Astrocyte (in vitro differentiated cells and primary cell): Measurements from ENCODE around the gene CDK15. TPM values are rescaled to one million over a fixed set of nuclear protein-coding genes. Genes with fewer than 3 reads are reported as not detected.

Experiments used
- DNase-seq: peaks from one replicate; pipeline ENCODE4 v3.0.0-alpha.2; 2010; ENCODE audit warnings: low read depth
- FAIRE-seq: peaks from 2 replicates; lab custom pipeline; 2011; peaks lifted over from hg19 to GRCh38; lab: Jason Lieb, UNC
- H2AFZ ChIP-seq: 2 replicates; pipeline ENCODE4 v1.6.0; 2012; ENCODE audit warnings: low read depth, low read length, inconsistent platforms
- H3K27ac ChIP-seq: 2 replicates; pipeline ENCODE4 v1.5.1; 2011; ENCODE audit warnings: low read depth, low read length, inconsistent platforms
- H3K27me3 ChIP-seq: 2 replicates; pipeline ENCODE4 v1.6.0; 2011; ENCODE audit warnings: low read length, inconsistent platforms; ENCODE audit not compliant: insufficient read depth
- H3K36me3 ChIP-seq: 2 replicates; pipeline ENCODE4 v1.5.1; 2011; ENCODE audit warnings: low read length, inconsistent platforms; ENCODE audit not compliant: insufficient read depth
- H3K4me1 ChIP-seq: 2 replicates; pipeline ENCODE4 v1.5.1; 2011; ENCODE audit warnings: low read length, inconsistent platforms; ENCODE audit not compliant: insufficient read depth
- H3K4me2 ChIP-seq: 2 replicates; pipeline ENCODE4 v1.6.0; 2012; ENCODE audit warnings: low read length, inconsistent platforms
- H3K4me3 ChIP-seq: 2 replicates; pipeline ENCODE4 v1.5.1; 2011; ENCODE audit warnings: low read depth, mild to moderate bottlenecking, low read length, inconsistent platforms; ENCODE audit not compliant: insufficient read depth
- H3K79me2 ChIP-seq: 2 replicates; pipeline ENCODE4 v1.6.0; 2012; ENCODE audit warnings: mild to moderate bottlenecking, low read length, inconsistent platforms; ENCODE audit not compliant: insufficient read depth
- H3K9ac ChIP-seq: 2 replicates; pipeline ENCODE4 v1.6.0; 2012; ENCODE audit warnings: mild to moderate bottlenecking, low read length, inconsistent platforms
- H3K9me3 ChIP-seq: 2 replicates; pipeline ENCODE4 v1.5.1; 2012; ENCODE audit warnings: low read depth, mild to moderate bottlenecking, low read length, inconsistent platforms; ENCODE audit not compliant: insufficient read depth
- H4K20me1 ChIP-seq: 2 replicates; pipeline ENCODE4 v1.6.0; 2012; ENCODE audit warnings: low read length, inconsistent platforms; ENCODE audit not compliant: insufficient read depth
- H3K27ac Mint-ChIP-seq: one replicate; pipeline ENCODE4 v1.8.0; 2021; ENCODE audit warnings: mild to moderate bottlenecking, mixed read lengths; ENCODE audit not compliant: unreplicated experiment
- H3K27me3 Mint-ChIP-seq: one replicate; pipeline ENCODE4 v1.8.0; 2021; ENCODE audit warnings: low read depth, mixed read lengths; ENCODE audit not compliant: unreplicated experiment
- H3K36me3 Mint-ChIP-seq: one replicate; pipeline ENCODE4 v1.8.0; 2021; ENCODE audit warnings: low read depth, mixed read lengths; ENCODE audit not compliant: unreplicated experiment
- H3K4me1 Mint-ChIP-seq: one replicate; pipeline ENCODE4 v1.8.0; 2021; ENCODE audit warnings: low read depth, mixed read lengths; ENCODE audit not compliant: unreplicated experiment
- H3K4me3 Mint-ChIP-seq: one replicate; pipeline ENCODE4 v1.8.0; 2021; ENCODE audit warnings: mild to moderate bottlenecking, moderate library complexity, mixed read lengths; ENCODE audit not compliant: unreplicated experiment
- H3K9me3 Mint-ChIP-seq: one replicate; pipeline ENCODE4 v1.8.0; 2021; ENCODE audit warnings: mild to moderate bottlenecking, mixed read lengths; ENCODE audit not compliant: unreplicated experiment
- EZH2 ChIP-seq: IDR thresholded peaks from 2 replicates; pipeline ENCODE4 v1.6.1; 2012; ENCODE audit warnings: mild to moderate bottlenecking, low read length, inconsistent platforms; ENCODE audit not compliant: insufficient read depth
- total RNA-seq: library from RNA; stranded (reverse); gene quantifications from 2 replicates; pipeline ENCODE4 v1.2.1, GENCODE V29; 2021
- TF ChIP-seq, protein P1 (sequence below): IDR thresholded peaks from 2 replicates; pipeline ENCODE4 v1.5.1; 2011; ENCODE audit warnings: low read depth, mild to moderate bottlenecking, inconsistent platforms, low read length, moderate library complexity; ENCODE audit not compliant: insufficient read depth

CDK15 gene
- total RNA-seq, 1 donor from 2014 or later, result 6.6 TPM

- H3K27ac ChIP-seq, result peak overlapping the region; percentile 73
Measured at GRCh38 chr2:201831469-201831868, 25.1 kb downstream of the CDK15 start.

DNA sequence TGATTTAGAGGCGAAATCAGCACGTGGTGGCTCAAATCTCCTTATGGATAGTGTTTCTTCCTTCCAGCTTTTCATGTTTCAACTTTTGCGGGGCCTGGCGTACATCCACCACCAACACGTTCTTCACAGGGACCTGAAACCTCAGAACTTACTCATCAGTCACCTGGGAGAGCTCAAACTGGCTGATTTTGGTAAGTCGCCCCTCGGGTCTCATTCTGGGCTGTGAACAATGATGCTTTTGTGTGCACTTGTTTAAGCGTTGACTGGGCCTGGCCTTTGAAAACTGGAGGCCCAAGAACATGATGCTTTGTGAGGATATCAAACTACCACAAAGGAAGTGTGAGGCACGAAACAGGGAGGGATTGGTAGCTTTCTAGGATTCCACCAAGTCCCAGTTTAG, 27.4 kb downstream of the CDK15 start:
- Histone ChIP-seq H3K4me2 (no peak overlapping the region), H3K9me3 (no peaks in the 10 kb centered on the region), H2AFZ (peak overlapping the region; percentile 0), H3K27me3 (no peaks in the 10 kb centered on the region), H3K79me2 (no peaks in the 10 kb centered on the region), H3K4me1 (peaks cover 20% of the 10 kb centered on the region), H3K9ac (no peak overlapping the region), H3K4me3 (no peak overlapping the region), H3K36me3 (no peaks in the 10 kb centered on the region), H4K20me1 (no peaks in the 10 kb centered on the region), H3K27ac (no peak overlapping the region)
- peaks cover 46% of the 10 kb centered on the region for H3K4me1 Mint-ChIP-seq
- peak overlapping the region; percentile 75 for H3K27ac Mint-ChIP-seq
- no peaks in the 10 kb centered on the region for H3K27me3 Mint-ChIP-seq
- DNase-seq (peak; percentile 43), FAIRE-seq (no peak)
- no peaks in the 10 kb centered on the region for H3K9me3 Mint-ChIP-seq
- TF ChIP-seq EZH2, result no peak
- TF ChIP-seq, protein P1, sequence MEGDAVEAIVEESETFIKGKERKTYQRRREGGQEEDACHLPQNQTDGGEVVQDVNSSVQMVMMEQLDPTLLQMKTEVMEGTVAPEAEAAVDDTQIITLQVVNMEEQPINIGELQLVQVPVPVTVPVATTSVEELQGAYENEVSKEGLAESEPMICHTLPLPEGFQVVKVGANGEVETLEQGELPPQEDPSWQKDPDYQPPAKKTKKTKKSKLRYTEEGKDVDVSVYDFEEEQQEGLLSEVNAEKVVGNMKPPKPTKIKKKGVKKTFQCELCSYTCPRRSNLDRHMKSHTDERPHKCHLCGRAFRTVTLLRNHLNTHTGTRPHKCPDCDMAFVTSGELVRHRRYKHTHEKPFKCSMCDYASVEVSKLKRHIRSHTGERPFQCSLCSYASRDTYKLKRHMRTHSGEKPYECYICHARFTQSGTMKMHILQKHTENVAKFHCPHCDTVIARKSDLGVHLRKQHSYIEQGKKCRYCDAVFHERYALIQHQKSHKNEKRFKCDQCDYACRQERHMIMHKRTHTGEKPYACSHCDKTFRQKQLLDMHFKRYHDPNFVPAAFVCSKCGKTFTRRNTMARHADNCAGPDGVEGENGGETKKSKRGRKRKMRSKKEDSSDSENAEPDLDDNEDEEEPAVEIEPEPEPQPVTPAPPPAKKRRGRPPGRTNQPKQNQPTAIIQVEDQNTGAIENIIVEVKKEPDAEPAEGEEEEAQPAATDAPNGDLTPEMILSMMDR, result no peak
- H3K36me3 Mint-ChIP-seq, result peaks cover 4% of the 10 kb centered on the region
- no peak overlapping the region for H3K4me3 Mint-ChIP-seq

More at GRCh38 chr2:201831469-201831868, 25.1 kb downstream of the CDK15 start:
- Histone ChIP-seq H3K27me3 (no peaks in the 10 kb centered on the region), H4K20me1 (no peaks in the 10 kb centered on the region), H2AFZ (no peak overlapping the region), H3K9me3 (no peaks in the 10 kb centered on the region), H3K4me2 (peak overlapping the region; percentile 70), H3K4me3 (peak overlapping the region; percentile 3), H3K4me1 (peaks cover 23% of the 10 kb centered on the region), H3K9ac (peak overlapping the region; percentile 35), H3K36me3 (no peaks in the 10 kb centered on the region), H3K79me2 (no peaks in the 10 kb centered on the region)
- H3K27me3 Mint-ChIP-seq, result no peaks in the 10 kb centered on the region
- peak overlapping the region; percentile 86 for H3K27ac Mint-ChIP-seq
- H3K36me3 Mint-ChIP-seq, result peaks cover 4% of the 10 kb centered on the region
- TF ChIP-seq EZH2, result no peak
- TF ChIP-seq, protein P1, result no peak
- H3K4me1 Mint-ChIP-seq, result peaks cover 50% of the 10 kb centered on the region
- FAIRE-seq (peak; percentile 98), DNase-seq (peak; percentile 100)
- H3K4me3 Mint-ChIP-seq, result peak overlapping the region; percentile 36
- H3K9me3 Mint-ChIP-seq, result no peaks in the 10 kb centered on the region

GRCh38 chr2:201835066-201835465, 28.7 kb downstream of the CDK15 start:
- FAIRE-seq, result no peak

More at GRCh38 chr2:201835066-201835465, 28.7 kb downstream of the CDK15 start:
- H3K36me3 ChIP-seq, result no peaks in the 10 kb centered on the region
- H3K27me3 Mint-ChIP-seq, result no peaks in the 10 kb centered on the region
- DNase-seq, result no peak
- no peak overlapping the region for H3K27ac ChIP-seq
- H2AFZ ChIP-seq, result no peak overlapping the region
- no peaks in the 10 kb centered on the region for H4K20me1 ChIP-seq
- no peak overlapping the region for H3K4me3 Mint-ChIP-seq
- TF ChIP-seq, protein P1, result no peak
- no peak for TF ChIP-seq EZH2
- H3K27ac Mint-ChIP-seq, result no peak overlapping the region
- H3K27me3 ChIP-seq, result no peaks in the 10 kb centered on the region
- peaks cover 42% of the 10 kb centered on the region for H3K4me1 Mint-ChIP-seq
- peaks cover 20% of the 10 kb centered on the region for H3K4me1 ChIP-seq
- no peaks in the 10 kb centered on the region for H3K9me3 Mint-ChIP-seq
- H3K4me3 ChIP-seq, result no peak overlapping the region
- no peak overlapping the region for H3K4me2 ChIP-seq
- H3K9ac ChIP-seq, result no peak overlapping the region
- no peaks in the 10 kb centered on the region for H3K9me3 ChIP-seq
- H3K79me2 ChIP-seq, result no peaks in the 10 kb centered on the region
- no peaks in the 10 kb centered on the region for H3K36me3 Mint-ChIP-seq
